AG04449 (cell line): ENCODE data around the gene OR10H1.
"Not testable (repeated sequence)": the region's sequence is repeated elsewhere in the genome, so short reads cannot be mapped to it uniquely, and the experiment has no call there.

Experiments
- CTCF ChIA-PET: fragments of 350-600 bp; formaldehyde crosslinking; extraction: SDS; loops from one replicate; lab custom pipeline; 2021; ENCODE audit warnings: antibody characterized with exemption; lab: Yijun Ruan, JAX
- POLR2A ChIA-PET: fragments of 400-600, 350-600 bp; formaldehyde crosslinking; extraction: SDS; loops from one replicate; lab custom pipeline; 2020; ENCODE audit warnings: antibody characterized with exemption, inconsistent platforms; lab: Yijun Ruan, JAX
- DNase-seq: peaks from one replicate; pipeline ENCODE4 v3.0.0-alpha.2; 2010; ENCODE audit warnings: low read depth, low spot score
- H3K4me3 ChIP-seq: 2 replicates; pipeline ENCODE4 v1.5.1; 2011; ENCODE audit warnings: low read depth, mild to moderate bottlenecking, control low read depth, low read length
- CTCF ChIP-seq: IDR thresholded peaks from one replicate; pipeline ENCODE4 v1.5.1; 2011; ENCODE audit warnings: mild to moderate bottlenecking, moderate library complexity, low read length, control low read depth, inconsistent platforms; ENCODE audit not compliant: insufficient read depth; ENCODE audit errors: missing control alignments

OR10H1 gene

GRCh38 chr19:15776991-15777970 lies 38.2 kb downstream of the OR10H1 start:
- POLR2A ChIA-PET, result no interaction called here
- CTCF ChIA-PET, result no interaction called here
- TF ChIP-seq CTCF, result no peak
- no peak overlapping the region for H3K4me3 ChIP-seq
- no peak for DNase-seq

- H3K4me3 ChIP-seq, result no peak overlapping the region
- DNase-seq, result no peak
- TF ChIP-seq CTCF, result no peak
- ChIA-PET CTCF (no interaction called here), POLR2A (no interaction called here)
Observed at GRCh38 chr19:15776264-15776663, 39.2 kb downstream of the OR10H1 start.

GRCh38 chr19:15775249-15775648 lies 40.2 kb downstream of the OR10H1 start:
- no peak for TF ChIP-seq CTCF
- ChIA-PET POLR2A (no interaction called here), CTCF (no interaction called here)
- H3K4me3 ChIP-seq, result no peak overlapping the region
- DNase-seq, result no peak

GRCh38 chr19:15774159-15774558 lies 41.3 kb downstream of the OR10H1 start:
- POLR2A ChIA-PET, CTCF ChIA-PET, DNase-seq, H3K4me3 ChIP-seq: not testable (repeated sequence)

- POLR2A ChIA-PET, result no interaction called here
- CTCF ChIA-PET, result no interaction called here
- TF ChIP-seq CTCF, result no peak
- DNase-seq, result no peak
- no peak overlapping the region for H3K4me3 ChIP-seq
Observed at GRCh38 chr19:15769586-15769985, 45.9 kb downstream of the OR10H1 start.

GRCh38 chr19:15759962-15760565 lies 55.4 kb downstream of the OR10H1 start:
- ChIA-PET POLR2A (no interaction called here), CTCF (no interaction called here)
- no peak overlapping the region for H3K4me3 ChIP-seq
- DNase-seq, result no peak
- no peak for TF ChIP-seq CTCF
